Mesenchymal stem cell (in vitro differentiated cells and primary cell): ENCODE data around the gene LDLR.
"Not testable (repeated sequence)": the region's sequence is repeated elsewhere in the genome, so short reads cannot be mapped to it uniquely, and the experiment has no call there.

Experiments used
- DNase-seq: peaks from one replicate; pipeline ENCODE4 v3.0.0-alpha.2; 2013
- H2AFZ ChIP-seq: one replicate; pipeline ENCODE4 v1.6.1; 2013; ENCODE audit warnings: low read depth, mild to moderate bottlenecking, control low read depth, inconsistent platforms, low read length, moderate library complexity
- H2AK5ac ChIP-seq: 2 replicates; pipeline ENCODE4 v1.6.1; 2013; ENCODE audit warnings: low read length, moderate library complexity, mild to moderate bottlenecking, inconsistent platforms; ENCODE audit not compliant: severe bottlenecking
- H2BK120ac ChIP-seq: one replicate; pipeline ENCODE4 v1.6.1; 2013; ENCODE audit warnings: low read depth, mild to moderate bottlenecking, inconsistent platforms, low read length, moderate library complexity
- H2BK12ac ChIP-seq, 2 experiments: one replicate each; pipeline ENCODE4 v1.6.1; 2013; ENCODE audit warnings: inconsistent platforms in 2 of 2, low read length in 2 of 2, mild to moderate bottlenecking in 2 of 2, moderate library complexity in 2 of 2, control low read depth in 1 of 2
- H2BK15ac ChIP-seq: one replicate; pipeline ENCODE4 v1.6.1; 2013; ENCODE audit warnings: mild to moderate bottlenecking, low read depth, inconsistent platforms; ENCODE audit not compliant: poor library complexity, severe bottlenecking
- H2BK5ac ChIP-seq: 2 replicates; pipeline ENCODE4 v1.6.1; 2013; ENCODE audit warnings: low read depth, mild to moderate bottlenecking, low read length, control low read depth, inconsistent platforms; ENCODE audit not compliant: poor library complexity, severe bottlenecking
- H3K14ac ChIP-seq, 2 experiments: one replicate each; pipeline ENCODE4 v1.6.1; 2013; ENCODE audit warnings: inconsistent platforms in 2 of 2, low read length in 2 of 2, control low read depth in 1 of 2, mild to moderate bottlenecking in 1 of 2, moderate library complexity in 1 of 2
- H3K18ac ChIP-seq, 2 experiments: one replicate each; pipeline ENCODE4 v1.6.1; 2013; ENCODE audit warnings: inconsistent platforms in 2 of 2, low read length in 2 of 2, control low read depth in 1 of 2, low read depth in 1 of 2, mild to moderate bottlenecking in 1 of 2
- H3K23ac ChIP-seq, 2 experiments: one replicate each; pipeline ENCODE4 v1.6.1; 2013; ENCODE audit warnings: inconsistent platforms in 2 of 2, low read length in 2 of 2, mild to moderate bottlenecking in 2 of 2, moderate library complexity in 2 of 2, control low read depth in 1 of 2
- H3K27ac ChIP-seq: 2 replicates; pipeline ENCODE4 v1.5.1; 2013; ENCODE audit warnings: mild to moderate bottlenecking, moderate library complexity, low read length, control low read depth, inconsistent platforms; ENCODE audit not compliant: poor library complexity, severe bottlenecking
- H3K27me3 ChIP-seq, 2 experiments: 2 replicates each; pipeline versions ENCODE4 v1.6.1 to v1.7.0; 2013; ENCODE audit warnings: low read length in 2 of 2, mild to moderate bottlenecking in 2 of 2, moderate library complexity in 2 of 2, control low read depth in 1 of 2, inconsistent platforms in 1 of 2; ENCODE audit not compliant: control insufficient read depth in 1 of 2, insufficient read depth in 1 of 2
- H3K36me3 ChIP-seq, 2 experiments: 2 replicates each; pipeline versions ENCODE4 v1.6.1 to v1.7.0; 2013; ENCODE audit warnings: low read length in 2 of 2, control low read depth in 1 of 2, inconsistent platforms in 1 of 2, low read depth in 1 of 2, mild to moderate bottlenecking in 1 of 2; ENCODE audit not compliant: insufficient read depth in 2 of 2, control insufficient read depth in 1 of 2
- H3K4ac ChIP-seq, 2 experiments: one replicate each; pipeline ENCODE4 v1.6.1; 2013; ENCODE audit warnings: inconsistent platforms in 2 of 2, low read length in 2 of 2, mild to moderate bottlenecking in 2 of 2, moderate library complexity in 2 of 2, control low read depth in 1 of 2, low read depth in 1 of 2
- H3K4me1 ChIP-seq: 2 replicates; pipeline ENCODE4 v1.6.1; 2013; ENCODE audit warnings: low read depth, low read length, control low read depth; ENCODE audit not compliant: control insufficient read depth, insufficient read depth
- H3K4me2 ChIP-seq: 2 replicates; pipeline ENCODE4 v1.6.1; 2013; ENCODE audit warnings: low read length, mild to moderate bottlenecking, inconsistent platforms; ENCODE audit not compliant: poor library complexity, severe bottlenecking
- H3K4me3 ChIP-seq, 2 experiments: 2 replicates each; pipeline versions ENCODE4 v1.5.1 to v1.7.0; 2013; ENCODE audit warnings: low read length in 2 of 2, mild to moderate bottlenecking in 2 of 2, control low read depth in 1 of 2, low read depth in 1 of 2; ENCODE audit not compliant: insufficient read depth in 1 of 2
- H3K79me1 ChIP-seq: replicated peaks from 2 replicates; pipeline ENCODE4 v1.6.1; 2013; ENCODE audit warnings: mild to moderate bottlenecking, control low read depth, low read length, inconsistent platforms; ENCODE audit not compliant: poor library complexity, severe bottlenecking
- H3K9ac ChIP-seq: 2 replicates; pipeline ENCODE4 v1.7.0; 2013; ENCODE audit warnings: mild to moderate bottlenecking, low read length, moderate library complexity
- H3K9me3 ChIP-seq: 2 replicates; pipeline ENCODE4 v1.7.0; 2013; ENCODE audit warnings: mild to moderate bottlenecking, low read length; ENCODE audit not compliant: control insufficient read depth
- H4K8ac ChIP-seq: one replicate; pipeline ENCODE4 v1.6.1; 2013; ENCODE audit warnings: inconsistent platforms, mild to moderate bottlenecking, low read length, moderate library complexity
- H4K91ac ChIP-seq: one replicate; pipeline ENCODE4 v1.6.1; 2013; ENCODE audit warnings: mild to moderate bottlenecking, low read length, inconsistent platforms
- WGBS: methylation state at CpG from one replicate; pipeline ENCODE4 v1.1.7; 2013; ENCODE audit warnings: mixed read lengths; 5-methylcytosine and 5-hydroxymethylcytosine counted together

The LDLR gene

GRCh38 chr19:11115042-11115441 lies 25.8 kb downstream of the LDLR start:
- H4K8ac ChIP-seq = no peak overlapping the region
- no peak overlapping the region for H3K4me3 ChIP-seq
- H2BK5ac ChIP-seq = no peak overlapping the region
- H2AFZ ChIP-seq = no peak overlapping the region
- no peak overlapping the region for H3K4ac ChIP-seq
- H3K23ac ChIP-seq = no peak overlapping the region
- WGBS = 84% methylated on average over 5 of the region's 5 CpGs
- DNase-seq = no peak
- no peak overlapping the region for H2BK12ac ChIP-seq
- H3K14ac ChIP-seq = no peak overlapping the region
- no peak overlapping the region for H2BK120ac ChIP-seq
- H3K27ac ChIP-seq = no peak overlapping the region
- no peak overlapping the region for H2BK15ac ChIP-seq
- peaks cover 93 to 94% of the 10 kb centered on the region in 2 experiments for H3K36me3 ChIP-seq
- H4K91ac ChIP-seq = no peak overlapping the region
- no peaks in the 10 kb centered on the region for H3K27me3 ChIP-seq
- H3K9me3 ChIP-seq = no peaks in the 10 kb centered on the region
- no peak overlapping the region for H3K4me2 ChIP-seq
- no peak overlapping the region for H2AK5ac ChIP-seq
- H3K18ac ChIP-seq = no peak overlapping the region
- H3K9ac ChIP-seq = no peak overlapping the region
- no peaks in the 10 kb centered on the region for H3K4me1 ChIP-seq
- H3K79me1 ChIP-seq = peaks cover 26% of the 10 kb centered on the region

GRCh38 chr19:11115895-11116446 lies 26.7 kb downstream of the LDLR start:
- DNase-seq = no peak
- no peak overlapping the region for H2BK120ac ChIP-seq
- H2BK12ac ChIP-seq = no peak overlapping the region
- peaks cover 2% of the 10 kb centered on the region for H3K4me1 ChIP-seq
- H3K23ac ChIP-seq = no peak overlapping the region
- H3K18ac ChIP-seq = no peak overlapping the region
- H3K4ac ChIP-seq = no peak overlapping the region
- H4K91ac ChIP-seq = no peak overlapping the region
- no peaks in the 10 kb centered on the region for H3K27me3 ChIP-seq
- H4K8ac ChIP-seq = no peak overlapping the region
- no peak overlapping the region for H2BK5ac ChIP-seq
- no peaks in the 10 kb centered on the region for H3K9me3 ChIP-seq
- H3K36me3 ChIP-seq = peaks cover 95% of the 10 kb centered on the region in 2 experiments
- H3K79me1 ChIP-seq = peaks cover 29% of the 10 kb centered on the region
- H3K14ac ChIP-seq = no peak overlapping the region
- no peak overlapping the region for H3K9ac ChIP-seq
- 84% methylated on average over 11 of the region's 11 CpGs for WGBS
- H3K4me2 ChIP-seq = no peak overlapping the region
- H2BK15ac ChIP-seq = no peak overlapping the region
- no peak overlapping the region for H3K4me3 ChIP-seq
- no peak overlapping the region for H3K27ac ChIP-seq
- no peak overlapping the region for H2AFZ ChIP-seq
- H2AK5ac ChIP-seq = no peak overlapping the region

DNA sequence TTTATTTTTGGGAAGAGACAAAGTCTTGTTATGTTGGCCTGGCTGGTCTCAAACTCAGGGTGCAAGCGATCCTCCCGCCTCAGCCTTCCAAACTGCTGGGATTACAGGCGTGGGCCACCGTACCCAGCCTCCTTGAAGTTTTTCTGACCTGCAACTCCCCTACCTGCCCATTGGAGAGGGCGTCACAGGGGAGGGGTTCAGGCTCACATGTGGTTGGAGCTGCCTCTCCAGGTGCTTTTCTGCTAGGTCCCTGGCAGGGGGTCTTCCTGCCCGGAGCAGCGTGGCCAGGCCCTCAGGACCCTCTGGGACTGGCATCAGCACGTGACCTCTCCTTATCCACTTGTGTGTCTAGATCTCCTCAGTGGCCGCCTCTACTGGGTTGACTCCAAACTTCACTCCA lies 27.2 kb downstream of the LDLR start:
- H3K4me2 ChIP-seq = no peak overlapping the region
- WGBS = 97% methylated on average over 9 of the region's 9 CpGs
- no peak overlapping the region for H2BK15ac ChIP-seq
- H2BK120ac ChIP-seq = no peak overlapping the region
- no peak overlapping the region for H3K18ac ChIP-seq
- H2AFZ ChIP-seq = no peak overlapping the region
- no peak overlapping the region for H3K9ac ChIP-seq
- no peaks in the 10 kb centered on the region for H3K9me3 ChIP-seq
- no peak overlapping the region for H3K27ac ChIP-seq
- peaks cover 2% of the 10 kb centered on the region for H3K4me1 ChIP-seq
- no peak overlapping the region for H3K4ac ChIP-seq
- H3K23ac ChIP-seq = no peak overlapping the region
- H3K27me3 ChIP-seq = no peaks in the 10 kb centered on the region
- no peak overlapping the region for H4K8ac ChIP-seq
- no peak overlapping the region for H2BK5ac ChIP-seq
- no peak overlapping the region for H3K14ac ChIP-seq
- peaks cover 94 to 95% of the 10 kb centered on the region in 2 experiments for H3K36me3 ChIP-seq
- H2BK12ac ChIP-seq = no peak overlapping the region
- DNase-seq = no peak
- peaks cover 27% of the 10 kb centered on the region for H3K79me1 ChIP-seq
- no peak overlapping the region for H4K91ac ChIP-seq
- H2AK5ac ChIP-seq = no peak overlapping the region
- no peak overlapping the region for H3K4me3 ChIP-seq

- not testable (repeated sequence) for H2BK5ac ChIP-seq, H4K91ac ChIP-seq, H3K9me3 ChIP-seq, H3K9ac ChIP-seq, H3K4me1 ChIP-seq, H3K4me3 ChIP-seq, H2BK15ac ChIP-seq, H2AK5ac ChIP-seq, H3K27ac ChIP-seq, H2BK120ac ChIP-seq, H2AFZ ChIP-seq, H3K14ac ChIP-seq, DNase-seq, H4K8ac ChIP-seq, H3K27me3 ChIP-seq, H3K4me2 ChIP-seq, H3K18ac ChIP-seq, H3K4ac ChIP-seq, H3K23ac ChIP-seq, H2BK12ac ChIP-seq
- H3K79me1 ChIP-seq = peaks cover 21% of the 10 kb centered on the region
- 96% methylated on average over 11 of the region's 17 CpGs for WGBS
- peaks cover 83 to 86% of the 10 kb centered on the region in 2 experiments for H3K36me3 ChIP-seq
Observed at GRCh38 chr19:11121963-11122362, 32.7 kb downstream of the LDLR start.
